ENCODE results near the gene BLOC1S3. TPM values are rescaled to one million over a fixed set of nuclear protein-coding genes. Genes with fewer than 3 reads are reported as not detected.

The BLOC1S3 gene
- total RNA-seq, 3 donors from 2014 or later, result 9.8 to 12.3 (median 11.6) TPM

- Histone ChIP-seq H3K4me3 (no peak overlapping the region), H3K4me1 (ENCODE audit: low read depth) (peaks cover 9% of the 10 kb centered on the region), H3K36me3 (ENCODE audit: low read depth) (no peaks in the 10 kb centered on the region), H3K9me3 (no peaks in the 10 kb centered on the region)
- ATAC-seq (no peak), DNase-seq (no peak)
- TF ChIP-seq CTCF (IDR thresholded peaks at IDR 0.05), result no peak
- intact Hi-C loops (cut with DNase I, micrococcal nuclease), result no loop called here
Measured at GRCh38 chr19:45161738-45162607, 16.6 kb upstream of the BLOC1S3 start.

- intact Hi-C loops (cut with DNase I, micrococcal nuclease), result no loop called here
- ATAC-seq (no peak), DNase-seq (no peak)
- no peak for TF ChIP-seq CTCF (IDR thresholded peaks at IDR 0.05)
- no peaks in the 10 kb centered on the region for H3K9me3 ChIP-seq
- peaks cover 9% of the 10 kb centered on the region for H3K4me1 ChIP-seq (ENCODE audit: low read depth)
- no peaks in the 10 kb centered on the region for H3K36me3 ChIP-seq (ENCODE audit: low read depth)
- no peak overlapping the region for H3K4me3 ChIP-seq
Measured at GRCh38 chr19:45162608-45163143, 15.9 kb upstream of the BLOC1S3 start.

GRCh38 chr19:45163156-45163555 is 15.4 kb upstream of the BLOC1S3 start:
- DNase-seq, result peak in 1 of 3 donors; percentile 43
- intact Hi-C loops (cut with DNase I, micrococcal nuclease), result no loop called here
- Histone ChIP-seq H3K9me3 (no peaks in the 10 kb centered on the region), H3K4me1 (ENCODE audit: low read depth) (peaks cover 9% of the 10 kb centered on the region), H3K36me3 (ENCODE audit: low read depth) (no peaks in the 10 kb centered on the region), H3K4me3 (no peak overlapping the region)
- no peak for TF ChIP-seq CTCF (IDR thresholded peaks at IDR 0.05)
- ATAC-seq, result no peak

GRCh38 chr19:45163751-45164460 is 14.7 kb upstream of the BLOC1S3 start:
- TF ChIP-seq CTCF (IDR thresholded peaks at IDR 0.05), result no peak
- intact Hi-C loops (cut with DNase I, micrococcal nuclease), result no loop called here
- DNase-seq, result peak in 1 of 3 donors; percentile 43
- no peaks in the 10 kb centered on the region for H3K9me3 ChIP-seq
- no peak for ATAC-seq
- H3K36me3 ChIP-seq (ENCODE audit: low read depth), result no peaks in the 10 kb centered on the region
- H3K4me3 ChIP-seq, result no peak overlapping the region
- peaks cover 9% of the 10 kb centered on the region for H3K4me1 ChIP-seq (ENCODE audit: low read depth)

- DNase-seq (peak; percentile 69 to 88 (median 75)), ATAC-seq (peak; percentile 85)
- intact Hi-C loops (cut with DNase I, micrococcal nuclease), result no loop called here
- TF ChIP-seq CTCF (IDR thresholded peaks at IDR 0.05), result no peak
- H3K36me3 ChIP-seq (ENCODE audit: low read depth), result no peaks in the 10 kb centered on the region
- no peak overlapping the region for H3K4me3 ChIP-seq
- peaks cover 9% of the 10 kb centered on the region for H3K4me1 ChIP-seq (ENCODE audit: low read depth)
- H3K9me3 ChIP-seq, result no peaks in the 10 kb centered on the region
Measured at GRCh38 chr19:45164577-45165335, 13.8 kb upstream of the BLOC1S3 start.

Data from mucosa of descending colon (tissue), 3 donors.